Osteoblast (primary cell): ENCODE data around the gene THSD1. TPM values are rescaled to one million over a fixed set of nuclear protein-coding genes. Genes with fewer than 3 reads are reported as not detected.
A peak's percentile ranks its signal among the peaks of the same experiment; 100 is the strongest.

Source experiments
- DNase-seq: peaks from one replicate; pipeline ENCODE4 v3.0.0; 2011; ENCODE audit warnings: low spot score, mixed read lengths; ENCODE audit not compliant: insufficient read length; ENCODE audit errors: missing footprints
- H2AFZ ChIP-seq: 2 replicates; pipeline ENCODE4 v1.6.0; 2011; ENCODE audit warnings: mild to moderate bottlenecking, low read length
- H3K27ac ChIP-seq: 2 replicates; pipeline ENCODE4 v1.5.1; 2011; ENCODE audit warnings: mild to moderate bottlenecking, low read depth, low read length, moderate library complexity
- H3K27me3 ChIP-seq: 2 replicates; pipeline ENCODE4 v1.6.0; 2012; ENCODE audit warnings: mild to moderate bottlenecking, control low read depth, inconsistent platforms, low read length, moderate library complexity; ENCODE audit not compliant: insufficient read depth
- H3K36me3 ChIP-seq: 2 replicates; pipeline ENCODE4 v1.5.1; 2011; ENCODE audit warnings: mild to moderate bottlenecking, low read length, control low read depth, moderate library complexity; ENCODE audit not compliant: insufficient read depth
- H3K4me1 ChIP-seq: 2 replicates; pipeline ENCODE4 v1.5.1; 2011; ENCODE audit warnings: mild to moderate bottlenecking, low read length, control low read depth, moderate library complexity; ENCODE audit not compliant: insufficient read depth
- H3K4me2 ChIP-seq: 2 replicates; pipeline ENCODE4 v1.6.0; 2011; ENCODE audit warnings: mild to moderate bottlenecking, low read length; ENCODE audit not compliant: insufficient read depth
- H3K4me3 ChIP-seq: fragments of 200-600 bp; sonication (generic); 3 replicates; pipeline ENCODE4 v1.5.1; 2012; ENCODE audit warnings: mild to moderate bottlenecking, low read length, inconsistent platforms; ENCODE audit not compliant: insufficient read depth
- H3K79me2 ChIP-seq: 2 replicates; pipeline ENCODE4 v1.6.0; 2012; ENCODE audit warnings: mild to moderate bottlenecking, low read length, control low read depth, inconsistent platforms; ENCODE audit not compliant: insufficient read depth
- H3K9me3 ChIP-seq: 2 replicates; pipeline ENCODE4 v1.5.1; 2011; ENCODE audit warnings: low read depth, low read length, control low read depth
- H4K20me1 ChIP-seq: 2 replicates; pipeline ENCODE4 v1.6.0; 2012; ENCODE audit warnings: mild to moderate bottlenecking, low read length, control low read depth; ENCODE audit not compliant: insufficient read depth
- total RNA-seq: library from RNA; depleted of rRNA; stranded (reverse); fragments of >200 nt; gene quantifications from 2 replicates; pipeline ENCODE4 v1.2.3, GENCODE V29; 2012
- TF ChIP-seq, protein P1 (sequence below): IDR thresholded peaks from 2 replicates; pipeline ENCODE4 v1.5.1; 2011; ENCODE audit warnings: mild to moderate bottlenecking, low read depth, low read length, moderate library complexity; ENCODE audit errors: extremely low read depth

The THSD1 gene
- total RNA-seq, 1 donor: 14.1 TPM

DNA sequence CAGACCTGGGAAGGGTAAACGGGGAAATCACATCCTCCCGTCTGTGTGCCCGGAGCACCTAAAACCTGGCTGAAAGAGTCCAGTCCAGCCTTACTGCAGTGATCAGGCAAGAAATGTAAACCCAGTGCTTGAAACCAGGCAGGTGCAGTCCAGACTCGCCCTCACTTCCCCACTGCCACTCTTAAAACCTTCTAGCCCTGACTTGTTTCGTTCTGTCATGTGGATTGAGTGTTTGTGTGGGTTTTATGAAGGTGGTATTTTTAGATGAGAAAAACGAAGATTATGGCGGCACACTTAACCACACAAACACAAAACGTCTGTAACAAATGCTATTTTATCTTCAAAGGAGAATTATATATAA lies 48.5 kb upstream of the THSD1 start:
- peak overlapping the region; percentile 88 for H3K27ac ChIP-seq
- peaks cover 45% of the 10 kb centered on the region for H3K79me2 ChIP-seq
- peak overlapping the region; percentile 95 for H2AFZ ChIP-seq
- no peaks in the 10 kb centered on the region for H4K20me1 ChIP-seq
- H3K36me3 ChIP-seq: no peaks in the 10 kb centered on the region
- H3K4me1 ChIP-seq: peaks cover 31% of the 10 kb centered on the region
- H3K4me2 ChIP-seq: peak overlapping the region; percentile 96
- H3K9me3 ChIP-seq: no peaks in the 10 kb centered on the region
- no peak for DNase-seq
- H3K4me3 ChIP-seq: peak overlapping the region; percentile 87
- no peaks in the 10 kb centered on the region for H3K27me3 ChIP-seq
- TF ChIP-seq, protein P1, sequence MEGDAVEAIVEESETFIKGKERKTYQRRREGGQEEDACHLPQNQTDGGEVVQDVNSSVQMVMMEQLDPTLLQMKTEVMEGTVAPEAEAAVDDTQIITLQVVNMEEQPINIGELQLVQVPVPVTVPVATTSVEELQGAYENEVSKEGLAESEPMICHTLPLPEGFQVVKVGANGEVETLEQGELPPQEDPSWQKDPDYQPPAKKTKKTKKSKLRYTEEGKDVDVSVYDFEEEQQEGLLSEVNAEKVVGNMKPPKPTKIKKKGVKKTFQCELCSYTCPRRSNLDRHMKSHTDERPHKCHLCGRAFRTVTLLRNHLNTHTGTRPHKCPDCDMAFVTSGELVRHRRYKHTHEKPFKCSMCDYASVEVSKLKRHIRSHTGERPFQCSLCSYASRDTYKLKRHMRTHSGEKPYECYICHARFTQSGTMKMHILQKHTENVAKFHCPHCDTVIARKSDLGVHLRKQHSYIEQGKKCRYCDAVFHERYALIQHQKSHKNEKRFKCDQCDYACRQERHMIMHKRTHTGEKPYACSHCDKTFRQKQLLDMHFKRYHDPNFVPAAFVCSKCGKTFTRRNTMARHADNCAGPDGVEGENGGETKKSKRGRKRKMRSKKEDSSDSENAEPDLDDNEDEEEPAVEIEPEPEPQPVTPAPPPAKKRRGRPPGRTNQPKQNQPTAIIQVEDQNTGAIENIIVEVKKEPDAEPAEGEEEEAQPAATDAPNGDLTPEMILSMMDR: no peak

DNA sequence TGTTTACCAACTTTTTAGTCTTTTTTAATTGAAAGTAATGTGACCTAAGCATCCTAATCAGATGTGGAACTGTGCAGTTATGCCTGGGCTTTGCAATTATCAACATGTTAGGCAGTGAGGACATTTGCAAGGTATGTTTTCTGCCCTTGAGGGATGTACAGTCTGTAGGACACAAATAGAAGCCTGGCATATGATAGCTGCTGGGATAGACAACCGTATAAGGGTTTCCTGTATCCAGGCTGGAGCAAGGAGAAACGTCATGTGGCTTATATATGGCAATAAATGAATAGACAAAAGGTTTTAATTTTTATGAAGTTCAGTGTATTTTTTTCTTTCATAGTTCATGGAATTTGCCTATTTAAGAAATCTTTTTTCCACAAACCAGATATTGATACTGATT lies 46.5 kb upstream of the THSD1 start:
- Histone ChIP-seq H3K27ac (no peak overlapping the region), H3K79me2 (peaks cover 49% of the 10 kb centered on the region)
- DNase-seq: peak; percentile 71

DNA sequence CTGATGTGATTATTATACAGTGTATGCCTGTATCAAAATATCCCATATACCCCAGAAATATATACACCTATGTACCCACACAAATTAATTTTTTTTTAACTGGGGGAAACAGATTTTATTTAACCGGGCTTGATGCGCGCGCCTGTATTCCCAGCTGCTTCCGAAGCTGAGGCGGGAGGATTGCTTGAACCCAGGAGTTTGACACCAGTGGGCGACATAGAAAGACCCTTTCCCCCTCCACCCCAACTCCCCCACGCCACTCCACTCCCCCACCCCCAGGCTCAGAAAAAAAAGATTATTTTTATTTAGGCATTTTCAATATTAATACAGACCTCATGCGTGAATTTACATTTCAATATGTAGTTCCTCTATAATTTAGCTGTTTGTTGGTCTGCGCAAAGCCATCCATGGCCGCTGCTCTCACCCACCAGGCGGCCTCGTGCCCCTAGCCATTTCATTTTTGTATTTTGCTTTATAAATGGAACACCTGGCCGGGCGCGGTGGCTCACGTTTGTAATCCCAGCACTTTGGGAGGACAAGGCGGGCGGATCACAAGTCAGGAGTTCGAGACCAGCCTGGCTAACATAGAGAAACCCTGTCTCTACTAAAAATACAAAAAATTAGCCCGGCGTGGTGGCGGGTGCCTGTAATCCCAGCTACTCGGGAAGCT lies 45.3 kb upstream of the THSD1 start:
- Histone ChIP-seq H2AFZ (no peak overlapping the region), H3K4me2 (peak overlapping the region; percentile 86), H3K4me3 (no peak overlapping the region), H3K27ac (no peak overlapping the region), H4K20me1 (peaks cover 9% of the 10 kb centered on the region), H3K4me1 (peaks cover 28% of the 10 kb centered on the region), H3K9me3 (no peaks in the 10 kb centered on the region), H3K27me3 (no peaks in the 10 kb centered on the region), H3K79me2 (peaks cover 49% of the 10 kb centered on the region), H3K36me3 (no peaks in the 10 kb centered on the region)
- DNase-seq: no peak
- TF ChIP-seq, protein P1: no peak

More for the DNA sequence above, 46.5 kb upstream of the THSD1 start:
- Histone ChIP-seq H2AFZ (no peak overlapping the region), H3K36me3 (no peaks in the 10 kb centered on the region), H4K20me1 (peaks cover 9% of the 10 kb centered on the region), H3K9me3 (no peaks in the 10 kb centered on the region), H3K4me1 (peaks cover 36% of the 10 kb centered on the region), H3K4me3 (no peak overlapping the region), H3K27me3 (no peaks in the 10 kb centered on the region), H3K4me2 (no peak overlapping the region)
- TF ChIP-seq, protein P1: no peak

DNA sequence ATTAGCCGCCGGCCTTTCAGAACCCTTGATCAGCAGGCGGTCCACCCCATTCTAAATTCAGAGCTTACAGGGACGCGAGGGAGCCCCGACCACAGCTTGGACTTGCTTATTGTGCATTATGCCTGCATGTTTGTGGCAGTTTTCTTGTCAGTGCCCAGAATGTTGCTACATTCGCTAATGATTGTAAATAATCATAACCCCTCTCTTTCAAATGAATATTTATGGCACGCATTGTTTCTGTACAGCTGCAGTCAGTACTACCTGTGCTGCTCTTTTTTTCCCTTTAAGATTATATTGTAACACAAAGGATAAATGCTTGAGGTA lies 44.8 kb upstream of the THSD1 start:
- Histone ChIP-seq H3K4me3 (peak overlapping the region; percentile 82), H3K36me3 (no peaks in the 10 kb centered on the region), H4K20me1 (peaks cover 9% of the 10 kb centered on the region), H3K9me3 (no peaks in the 10 kb centered on the region), H3K4me2 (peak overlapping the region; percentile 86), H3K4me1 (peaks cover 26% of the 10 kb centered on the region), H3K79me2 (peaks cover 48% of the 10 kb centered on the region), H3K27me3 (no peaks in the 10 kb centered on the region), H2AFZ (peak overlapping the region; percentile 64), H3K27ac (no peak overlapping the region)
- TF ChIP-seq, protein P1: no peak
- no peak for DNase-seq
